HepG2 (cell line): Measurements from ENCODE around the gene NPW. TPM values are rescaled to one million over a fixed set of nuclear protein-coding genes. Genes with fewer than 3 reads are reported as not detected.

ENCODE experiments used
- ARID5B ChIP-seq: IDR thresholded peaks from 2 replicates; pipeline ENCODE4 v1.4.0; 2020; ENCODE audit warnings: mild to moderate bottlenecking, missing genetic modification reagents
- GLI4 ChIP-seq: sonication (generic); formaldehyde crosslinking; IDR thresholded peaks from 2 replicates; pipeline ENCODE4 v1.5.1; 2020; ENCODE audit warnings: missing genetic modification reagents, mild to moderate bottlenecking, moderate library complexity, borderline replicate concordance
- KLF9 ChIP-seq: IDR thresholded peaks from 2 replicates; pipeline ENCODE4 v1.6.1; 2016; ENCODE audit warnings: low read depth
- MTA1 ChIP-seq: sonication (generic); formaldehyde crosslinking; IDR thresholded peaks from 2 replicates; pipeline ENCODE4 v1.4.0; 2020; ENCODE audit warnings: missing genetic modification reagents, mild to moderate bottlenecking, borderline replicate concordance
- NPAS2 ChIP-seq: sonication (generic); formaldehyde crosslinking; IDR thresholded peaks from 2 replicates; pipeline ENCODE4 v1.8.0; 2022; ENCODE audit warnings: mild to moderate bottlenecking, missing genetic modification reagents, borderline replicate concordance
- PCBP2 ChIP-seq: fragments of 200-400 bp; formaldehyde crosslinking; optimal IDR thresholded peaks from 2 replicates; pipeline ENCODE3; 2018; ENCODE audit warnings: low read length, low read depth; ENCODE audit not compliant: poor library complexity, severe bottlenecking
- PLRG1 ChIP-seq: fragments of 450-650 bp; conservative IDR thresholded peaks from 2 replicates; pipeline ENCODE4 v1.6.1; 2016
- ZEB1 ChIP-seq: IDR thresholded peaks from 2 replicates; pipeline ENCODE4 v1.6.1; 2012; ENCODE audit warnings: mild to moderate bottlenecking, low read depth, inconsistent platforms; ENCODE audit not compliant: insufficient replicate concordance
- ZNF383 ChIP-seq: sonication (generic); formaldehyde crosslinking; IDR thresholded peaks from 2 replicates; pipeline ENCODE4 v1.4.0; 2020; ENCODE audit warnings: missing genetic modification reagents, mild to moderate bottlenecking, borderline replicate concordance
- ZNF616 ChIP-seq: sonication (generic); formaldehyde crosslinking; IDR thresholded peaks from 2 replicates; pipeline ENCODE4 v1.5.0; 2020; ENCODE audit warnings: low read depth, mild to moderate bottlenecking, missing genetic modification reagents
- ZNF761 ChIP-seq: sonication (generic); formaldehyde crosslinking; conservative IDR thresholded peaks from 2 replicates; pipeline ENCODE4 v1.4.0; 2020; ENCODE audit warnings: mild to moderate bottlenecking, missing genetic modification reagents
- ZNF83 ChIP-seq: sonication (generic); formaldehyde crosslinking; IDR thresholded peaks from 2 replicates; pipeline ENCODE4 v1.4.0; 2020; ENCODE audit warnings: missing genetic modification reagents, mild to moderate bottlenecking, borderline replicate concordance
- polyA plus RNA-seq, 8 experiments: library from polyadenylated mRNA; depleted of rRNA in 3 of 8; stranded (reverse) in 7 of 8; unstranded in 1 of 8; fragments of >200 nt; fragmentation: Illumina TruSeq in 4 of 8; extraction: Trizol in 4 of 8; gene quantifications; 2 replicates each; pipeline versions ENCODE4 v1.2.1 to v1.2.3, GENCODE V29; 2011 to 2016; ENCODE audit warnings: low read depth in 4 of 8, missing spikeins in 1 of 8, mixed read lengths in 1 of 8; ENCODE audit not compliant: insufficient read depth in 1 of 8
- total RNA-seq, 5 experiments: library from RNA; depleted of rRNA; stranded (reverse); fragments of >200 nt; fragmentation: Illumina TruSeq; extraction: Trizol; gene quantifications; 2 replicates each; pipeline ENCODE4 v1.2.3, GENCODE V29; 2016; ENCODE audit warnings: low read depth in 1 of 5
- TF ChIP-seq, protein P1 (sequence below): sonication (generic); formaldehyde crosslinking; IDR thresholded peaks from 2 replicates; pipeline ENCODE4 v1.9.0; 2021; ENCODE audit warnings: missing genetic modification reagents, mild to moderate bottlenecking, borderline replicate concordance
- TF ChIP-seq, protein P2 (sequence below): sonication (generic); formaldehyde crosslinking; IDR thresholded peaks from 2 replicates; pipeline ENCODE4 v1.4.0; 2020; ENCODE audit warnings: mild to moderate bottlenecking, missing genetic modification reagents, borderline replicate concordance
- TF ChIP-seq, protein P3 (sequence below): sonication (generic); formaldehyde crosslinking; IDR thresholded peaks from 2 replicates; pipeline ENCODE4 v1.4.0; 2020; ENCODE audit warnings: mild to moderate bottlenecking, missing genetic modification reagents

Gene NPW
- total and polyA plus RNA-seq, 2 of the 13 experiments (the other 11 are each of a cell fraction or from before 2014, with no cell fraction given) = 0.24 to 0.97 TPM

GRCh38 chr16:2003827-2004641 lies 15.6 kb upstream of the NPW start (continued):
- TF ChIP-seq, protein P1, sequence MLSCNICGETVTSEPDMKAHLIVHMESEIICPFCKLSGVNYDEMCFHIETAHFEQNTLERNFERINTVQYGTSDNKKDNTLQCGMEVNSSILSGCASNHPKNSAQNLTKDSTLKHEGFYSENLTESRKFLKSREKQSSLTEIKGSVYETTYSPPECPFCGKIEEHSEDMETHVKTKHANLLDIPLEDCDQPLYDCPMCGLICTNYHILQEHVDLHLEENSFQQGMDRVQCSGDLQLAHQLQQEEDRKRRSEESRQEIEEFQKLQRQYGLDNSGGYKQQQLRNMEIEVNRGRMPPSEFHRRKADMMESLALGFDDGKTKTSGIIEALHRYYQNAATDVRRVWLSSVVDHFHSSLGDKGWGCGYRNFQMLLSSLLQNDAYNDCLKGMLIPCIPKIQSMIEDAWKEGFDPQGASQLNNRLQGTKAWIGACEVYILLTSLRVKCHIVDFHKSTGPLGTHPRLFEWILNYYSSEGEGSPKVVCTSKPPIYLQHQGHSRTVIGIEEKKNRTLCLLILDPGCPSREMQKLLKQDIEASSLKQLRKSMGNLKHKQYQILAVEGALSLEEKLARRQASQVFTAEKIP (CRISPR knock-in tag) = no peak
- no peak for TF ChIP-seq ZNF616 (CRISPR knock-in tag)
- TF ChIP-seq KLF9 (CRISPR knock-in tag) = peak; percentile 92; the same call in 1 of the 2 replicates
- TF ChIP-seq ARID5B (CRISPR knock-in tag) = peak; percentile 41; the same call in 1 of the 2 replicates
- no peak for TF ChIP-seq ZNF761 (CRISPR knock-in tag)
- TF ChIP-seq ZNF83 (CRISPR knock-in tag) = no peak
- no peak for TF ChIP-seq ZEB1
- TF ChIP-seq PCBP2 = no peak
- TF ChIP-seq, protein P2, sequence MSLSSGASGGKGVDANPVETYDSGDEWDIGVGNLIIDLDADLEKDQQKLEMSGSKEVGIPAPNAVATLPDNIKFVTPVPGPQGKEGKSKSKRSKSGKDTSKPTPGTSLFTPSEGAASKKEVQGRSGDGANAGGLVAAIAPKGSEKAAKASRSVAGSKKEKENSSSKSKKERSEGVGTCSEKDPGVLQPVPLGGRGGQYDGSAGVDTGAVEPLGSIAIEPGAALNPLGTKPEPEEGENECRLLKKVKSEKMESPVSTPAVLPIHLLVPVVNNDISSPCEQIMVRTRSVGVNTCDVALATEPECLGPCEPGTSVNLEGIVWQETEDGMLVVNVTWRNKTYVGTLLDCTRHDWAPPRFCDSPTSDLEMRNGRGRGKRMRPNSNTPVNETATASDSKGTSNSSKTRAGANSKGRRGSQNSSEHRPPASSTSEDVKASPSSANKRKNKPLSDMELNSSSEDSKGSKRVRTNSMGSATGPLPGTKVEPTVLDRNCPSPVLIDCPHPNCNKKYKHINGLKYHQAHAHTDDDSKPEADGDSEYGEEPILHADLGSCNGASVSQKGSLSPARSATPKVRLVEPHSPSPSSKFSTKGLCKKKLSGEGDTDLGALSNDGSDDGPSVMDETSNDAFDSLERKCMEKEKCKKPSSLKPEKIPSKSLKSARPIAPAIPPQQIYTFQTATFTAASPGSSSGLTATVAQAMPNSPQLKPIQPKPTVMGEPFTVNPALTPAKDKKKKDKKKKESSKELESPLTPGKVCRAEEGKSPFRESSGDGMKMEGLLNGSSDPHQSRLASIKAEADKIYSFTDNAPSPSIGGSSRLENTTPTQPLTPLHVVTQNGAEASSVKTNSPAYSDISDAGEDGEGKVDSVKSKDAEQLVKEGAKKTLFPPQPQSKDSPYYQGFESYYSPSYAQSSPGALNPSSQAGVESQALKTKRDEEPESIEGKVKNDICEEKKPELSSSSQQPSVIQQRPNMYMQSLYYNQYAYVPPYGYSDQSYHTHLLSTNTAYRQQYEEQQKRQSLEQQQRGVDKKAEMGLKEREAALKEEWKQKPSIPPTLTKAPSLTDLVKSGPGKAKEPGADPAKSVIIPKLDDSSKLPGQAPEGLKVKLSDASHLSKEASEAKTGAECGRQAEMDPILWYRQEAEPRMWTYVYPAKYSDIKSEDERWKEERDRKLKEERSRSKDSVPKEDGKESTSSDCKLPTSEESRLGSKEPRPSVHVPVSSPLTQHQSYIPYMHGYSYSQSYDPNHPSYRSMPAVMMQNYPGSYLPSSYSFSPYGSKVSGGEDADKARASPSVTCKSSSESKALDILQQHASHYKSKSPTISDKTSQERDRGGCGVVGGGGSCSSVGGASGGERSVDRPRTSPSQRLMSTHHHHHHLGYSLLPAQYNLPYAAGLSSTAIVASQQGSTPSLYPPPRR = no peak; the same call in 1 of the 2 replicates
- no peak for TF ChIP-seq GLI4 (CRISPR knock-in tag)
- peak; percentile 74; the same call in 1 of the 2 replicates for TF ChIP-seq MTA1 (CRISPR knock-in tag)
- TF ChIP-seq, protein P3, sequence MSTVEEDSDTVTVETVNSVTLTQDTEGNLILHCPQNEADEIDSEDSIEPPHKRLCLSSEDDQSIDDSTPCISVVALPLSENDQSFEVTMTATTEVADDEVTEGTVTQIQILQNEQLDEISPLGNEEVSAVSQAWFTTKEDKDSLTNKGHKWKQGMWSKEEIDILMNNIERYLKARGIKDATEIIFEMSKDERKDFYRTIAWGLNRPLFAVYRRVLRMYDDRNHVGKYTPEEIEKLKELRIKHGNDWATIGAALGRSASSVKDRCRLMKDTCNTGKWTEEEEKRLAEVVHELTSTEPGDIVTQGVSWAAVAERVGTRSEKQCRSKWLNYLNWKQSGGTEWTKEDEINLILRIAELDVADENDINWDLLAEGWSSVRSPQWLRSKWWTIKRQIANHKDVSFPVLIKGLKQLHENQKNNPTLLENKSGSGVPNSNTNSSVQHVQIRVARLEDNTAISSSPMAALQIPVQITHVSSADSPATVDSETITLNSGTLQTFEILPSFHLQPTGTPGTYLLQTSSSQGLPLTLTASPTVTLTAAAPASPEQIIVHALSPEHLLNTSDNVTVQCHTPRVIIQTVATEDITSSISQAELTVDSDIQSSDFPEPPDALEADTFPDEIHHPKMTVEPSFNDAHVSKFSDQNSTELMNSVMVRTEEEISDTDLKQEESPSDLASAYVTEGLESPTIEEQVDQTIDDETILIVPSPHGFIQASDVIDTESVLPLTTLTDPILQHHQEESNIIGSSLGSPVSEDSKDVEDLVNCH (CRISPR knock-in tag) = no peak
- TF ChIP-seq PLRG1 = no peak
- no peak for TF ChIP-seq NPAS2 (CRISPR knock-in tag)
- no peak for TF ChIP-seq ZNF383
